HEK293T (cell line): ENCODE measurements around the gene MAD2L2.

Experiments
- CTCF ChIA-PET: fragments of 350-600 bp; formaldehyde crosslinking; extraction: SDS; loops from one replicate; lab custom pipeline; 2021; ENCODE audit warnings: antibody characterized with exemption, inconsistent platforms; lab: Yijun Ruan, JAX
- POLR2A ChIA-PET: fragments of 350-600 bp; formaldehyde crosslinking; extraction: SDS; loops from one replicate; lab custom pipeline; 2020; ENCODE audit warnings: antibody characterized with exemption, inconsistent platforms; lab: Yijun Ruan, JAX
- DNase-seq: peaks from one replicate; pipeline ENCODE4 v3.0.0; 2012; ENCODE audit warnings: mixed read lengths; ENCODE audit errors: extremely low spot score
- ARNT ChIP-seq: fragments of 450-650 bp; IDR thresholded peaks from 2 replicates; pipeline ENCODE4 v1.6.1; 2017; ENCODE audit warnings: mild to moderate bottlenecking
- BHLHE40 ChIP-seq: fragments of 450-650 bp; IDR thresholded peaks from 2 replicates; pipeline ENCODE4 v1.6.1; 2016; ENCODE audit warnings: mild to moderate bottlenecking, moderate library complexity, borderline replicate concordance
- CTBP1 ChIP-seq: fragments of 450-650 bp; IDR thresholded peaks from 2 replicates; pipeline ENCODE4 v1.6.1; 2016; ENCODE audit warnings: borderline replicate concordance
- ELF4 ChIP-seq: fragments of 450-650 bp; IDR thresholded peaks from 2 replicates; pipeline ENCODE4 v1.6.1; 2017; ENCODE audit warnings: antibody characterized with exemption
- FOXA1 ChIP-seq: fragments of 450-650 bp; IDR thresholded peaks from 2 replicates; pipeline ENCODE4 v1.6.1; 2016; ENCODE audit warnings: mild to moderate bottlenecking
- FOXK2 ChIP-seq: fragments of 450-650 bp; IDR thresholded peaks from 2 replicates; pipeline ENCODE4 v1.6.1; 2016; ENCODE audit warnings: mild to moderate bottlenecking
- FOXM1 ChIP-seq: fragments of 450-650 bp; IDR thresholded peaks from 2 replicates; pipeline ENCODE4 v1.6.1; 2017; ENCODE audit warnings: mild to moderate bottlenecking, borderline replicate concordance
- HDGF ChIP-seq: fragments of 450-650 bp; IDR thresholded peaks from 2 replicates; pipeline ENCODE4 v1.6.1; 2017; ENCODE audit warnings: antibody characterized with exemption, borderline replicate concordance
- L3MBTL2 ChIP-seq: fragments of 450-650 bp; conservative IDR thresholded peaks from 2 replicates; pipeline ENCODE4 v1.6.1; 2016; ENCODE audit warnings: mild to moderate bottlenecking
- LEF1 ChIP-seq: fragments of 450-650 bp; IDR thresholded peaks from 2 replicates; pipeline ENCODE4 v1.6.1; 2017; ENCODE audit warnings: mild to moderate bottlenecking, borderline replicate concordance
- NFRKB ChIP-seq: fragments of 450-650 bp; IDR thresholded peaks from 2 replicates; pipeline ENCODE4 v1.6.1; 2016; ENCODE audit warnings: mild to moderate bottlenecking, moderate library complexity
- SP1 ChIP-seq: fragments of 450-650 bp; IDR thresholded peaks from 2 replicates; pipeline ENCODE4 v1.6.1; 2017
- SUZ12 ChIP-seq: fragments of 450-650 bp; IDR thresholded peaks from 2 replicates; pipeline ENCODE4 v1.6.1; 2016; ENCODE audit warnings: mild to moderate bottlenecking
- TARDBP ChIP-seq: fragments of 450-650 bp; IDR thresholded peaks from 2 replicates; pipeline ENCODE4 v1.6.1; 2016
- ZNF384 ChIP-seq: fragments of 450-650 bp; IDR thresholded peaks from 2 replicates; pipeline ENCODE4 v1.6.1; 2016
- TF ChIP-seq, protein P1 (sequence below): fragments of 450-650 bp; IDR thresholded peaks from 2 replicates; pipeline ENCODE4 v1.6.1; 2016

Gene MAD2L2

DNA sequence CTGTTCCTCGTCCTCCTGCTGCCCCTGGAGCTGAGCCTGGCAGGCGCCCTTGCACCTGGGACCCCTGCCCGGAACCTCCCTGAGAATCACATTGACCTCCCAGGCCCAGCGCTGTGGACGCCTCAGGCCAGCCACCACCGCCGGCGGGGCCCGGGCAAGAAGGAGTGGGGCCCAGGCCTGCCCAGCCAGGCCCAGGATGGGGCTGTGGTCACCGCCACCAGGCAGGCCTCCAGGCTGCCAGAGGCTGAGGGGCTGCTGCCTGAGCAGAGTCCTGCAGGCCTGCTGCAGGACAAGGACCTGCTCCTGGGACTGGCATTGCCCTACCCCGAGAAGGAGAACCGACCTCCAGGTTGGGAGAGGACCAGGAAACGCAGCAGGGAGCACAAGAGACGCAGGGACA lies 25.3 kb upstream of the MAD2L2 start:
- ChIA-PET POLR2A (no interaction called here), CTCF (interaction anchor here (1.1 to 2.0 kb wide), 3 partner anchors 11 to 56 kb away, joined by 3 to 5 read pairs (median 3); no protein-coding TSS in a partner anchor)
- no peak for TF ChIP-seq FOXA1
- no peak for TF ChIP-seq NFRKB
- TF ChIP-seq ELF4: no peak
- no peak for TF ChIP-seq SP1
- TF ChIP-seq LEF1: no peak
- no peak for TF ChIP-seq BHLHE40
- no peak for TF ChIP-seq ZNF384
- TF ChIP-seq L3MBTL2: no peak
- TF ChIP-seq ARNT: no peak
- TF ChIP-seq FOXM1: no peak
- TF ChIP-seq, protein P1, sequence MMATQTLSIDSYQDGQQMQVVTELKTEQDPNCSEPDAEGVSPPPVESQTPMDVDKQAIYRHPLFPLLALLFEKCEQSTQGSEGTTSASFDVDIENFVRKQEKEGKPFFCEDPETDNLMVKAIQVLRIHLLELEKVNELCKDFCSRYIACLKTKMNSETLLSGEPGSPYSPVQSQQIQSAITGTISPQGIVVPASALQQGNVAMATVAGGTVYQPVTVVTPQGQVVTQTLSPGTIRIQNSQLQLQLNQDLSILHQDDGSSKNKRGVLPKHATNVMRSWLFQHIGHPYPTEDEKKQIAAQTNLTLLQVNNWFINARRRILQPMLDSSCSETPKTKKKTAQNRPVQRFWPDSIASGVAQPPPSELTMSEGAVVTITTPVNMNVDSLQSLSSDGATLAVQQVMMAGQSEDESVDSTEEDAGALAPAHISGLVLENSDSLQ: no peak
- TF ChIP-seq HDGF: no peak
- TF ChIP-seq TARDBP: no peak
- TF ChIP-seq FOXK2: no peak
- TF ChIP-seq CTBP1: no peak
- no peak for TF ChIP-seq SUZ12
- no peak for DNase-seq

DNA sequence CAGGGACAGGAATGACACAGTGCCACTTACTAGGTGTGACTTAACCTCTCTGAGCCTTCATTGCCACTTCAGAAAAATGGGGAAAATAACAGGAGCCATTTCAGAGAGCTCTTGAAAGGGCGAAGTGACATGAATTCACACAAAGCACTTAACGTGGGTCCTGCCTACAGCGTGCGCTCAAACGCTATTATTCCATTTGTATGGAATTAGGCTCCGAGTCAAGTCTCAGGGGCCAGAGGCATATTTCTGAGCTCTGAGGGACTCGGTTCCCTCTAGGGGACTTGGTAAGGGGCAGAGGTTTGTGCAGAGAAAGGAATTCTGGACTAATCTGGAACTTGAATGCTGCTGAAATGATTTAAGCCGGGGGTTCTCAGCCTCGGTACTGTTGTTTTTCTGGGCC lies 24.6 kb upstream of the MAD2L2 start:
- TF ChIP-seq FOXK2 (no peak), HDGF (no peak), SUZ12 (no peak), L3MBTL2 (no peak), ARNT (no peak), TARDBP (no peak), FOXM1 (no peak), CTBP1 (no peak), FOXA1 (no peak), ZNF384 (no peak), LEF1 (no peak)
- TF ChIP-seq, protein P1: no peak
- DNase-seq: no peak
- POLR2A ChIA-PET: no interaction called here
- CTCF ChIA-PET: interaction anchor here (1.1 to 2.0 kb wide), 2 partner anchors 14 to 56 kb away, joined by 3 to 5 read pairs; no protein-coding TSS in a partner anchor

DNA sequence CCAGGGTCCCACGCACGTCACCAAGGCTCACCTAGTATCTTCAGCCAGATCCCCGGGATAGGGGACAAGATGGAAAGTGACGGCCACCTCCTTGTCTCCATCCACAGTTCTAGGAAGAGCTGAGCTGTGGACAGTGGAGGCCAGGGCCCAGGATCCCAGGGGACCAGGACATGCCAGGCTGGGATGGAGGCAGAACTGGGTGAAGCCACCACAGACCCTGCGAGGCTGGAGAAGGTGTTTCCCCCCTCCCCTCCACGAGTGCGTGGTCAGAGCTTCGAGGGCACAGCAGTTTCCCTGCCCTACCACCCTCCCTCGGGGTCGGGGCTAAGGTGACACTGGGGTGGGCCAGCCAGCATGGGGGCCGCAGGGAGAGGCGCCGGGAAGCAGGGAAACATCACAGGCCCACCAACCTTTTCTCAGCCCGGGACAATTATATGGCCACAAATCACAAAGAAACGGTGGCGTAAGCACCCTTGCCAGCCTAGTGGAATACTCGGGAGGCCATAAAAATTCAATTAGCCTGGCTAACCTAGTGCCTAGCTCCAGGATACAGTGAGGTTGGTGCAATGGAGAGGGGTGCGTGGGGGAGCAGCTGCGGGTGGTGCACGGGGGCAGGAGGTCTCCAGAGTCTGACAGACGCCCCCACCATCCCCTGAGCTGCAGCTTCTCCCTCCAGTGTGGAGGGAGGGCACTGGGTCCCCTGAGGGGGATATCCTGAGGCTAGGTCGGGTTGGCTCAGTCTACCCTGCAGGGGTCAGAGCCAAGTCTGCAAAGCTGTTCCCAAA lies 23.9 kb upstream of the MAD2L2 start:
- CTCF ChIA-PET: interaction anchor here (1.1 to 2.0 kb wide), 2 partner anchors 15 to 55 kb away, joined by 3 to 5 read pairs; no protein-coding TSS in a partner anchor
- POLR2A ChIA-PET: no interaction called here
- no peak for TF ChIP-seq ELF4
- TF ChIP-seq, protein P1: peak; percentile 32; the same call in 1 of the 2 replicates
- DNase-seq: no peak

DNA sequence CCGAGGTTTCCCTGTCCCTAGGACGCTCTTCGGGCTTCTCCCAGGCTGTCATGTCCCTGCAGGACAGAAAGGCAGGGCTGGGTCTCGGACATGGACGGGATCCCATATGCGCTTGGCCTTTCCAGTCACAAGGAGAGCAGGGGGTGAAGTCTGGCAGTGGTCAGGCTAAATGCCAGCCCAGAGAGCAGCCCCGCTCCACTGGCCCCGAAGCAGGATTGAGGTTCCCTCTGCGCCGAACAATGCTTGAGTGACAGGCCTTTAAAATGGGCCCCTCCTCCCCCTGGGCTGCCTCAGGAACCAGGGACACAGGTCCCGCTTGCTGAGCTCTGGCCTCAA lies 23.2 kb upstream of the MAD2L2 start:
- no peak for DNase-seq
- TF ChIP-seq BHLHE40: no peak
- TF ChIP-seq, protein P1: peak; percentile 79
- ChIA-PET CTCF (interaction anchor here (2.0 kb wide), 1 partner anchor 15 kb away, joined by 5 read pairs; no protein-coding TSS in a partner anchor), POLR2A (no interaction called here)

DNA sequence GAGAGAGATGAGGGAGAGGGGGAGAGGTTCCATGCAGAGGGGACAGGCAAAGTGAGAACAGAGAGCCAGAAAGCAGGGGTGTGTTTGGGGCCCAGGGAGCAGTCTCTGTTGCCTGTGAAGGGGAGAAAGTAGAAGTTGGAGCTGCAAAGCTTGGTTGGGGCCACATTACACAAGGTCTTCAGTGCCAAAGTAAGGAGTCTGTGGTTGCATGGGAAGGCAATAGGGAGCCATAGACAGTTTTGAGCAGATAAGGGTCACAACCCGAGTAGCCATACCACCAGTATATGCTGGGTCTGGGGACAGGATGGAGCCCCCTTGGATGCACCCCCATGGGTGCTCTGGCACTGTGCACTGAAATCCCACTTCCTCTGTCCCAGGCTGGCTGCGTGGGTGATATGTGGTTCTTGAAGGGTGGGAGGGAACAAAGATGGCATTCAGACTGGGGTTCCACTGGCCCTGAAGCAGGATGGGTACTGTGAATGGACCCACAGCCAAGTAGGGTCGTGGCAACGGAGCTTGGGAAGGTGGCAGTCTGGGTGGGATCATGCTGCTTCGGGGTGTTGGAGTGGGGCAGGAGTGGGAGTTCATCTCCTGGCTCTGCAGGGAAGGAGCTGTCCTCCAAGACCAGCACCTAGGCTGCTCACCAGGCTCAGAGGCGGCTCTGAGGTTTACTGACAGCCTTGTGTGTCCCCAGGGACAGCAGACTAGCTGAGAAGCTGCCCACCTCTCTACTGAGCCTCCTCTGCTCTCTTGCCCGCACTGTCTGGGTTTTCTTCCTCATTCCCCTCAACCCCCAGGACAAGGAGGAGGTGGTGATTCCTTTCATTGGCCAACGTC lies 22.6 kb upstream of the MAD2L2 start:
- TF ChIP-seq, protein P1: no peak
- TF ChIP-seq ARNT (no peak), NFRKB (no peak), ZNF384 (no peak), TARDBP (no peak), LEF1 (no peak), ELF4 (no peak), SP1 (no peak), FOXM1 (no peak), CTBP1 (no peak), FOXK2 (no peak), L3MBTL2 (no peak)
- ChIA-PET CTCF (interaction anchor here (0.6 kb wide), 1 partner anchor 101 kb away, joined by 3 read pairs; no protein-coding TSS in a partner anchor), POLR2A (no interaction called here)
- no peak for DNase-seq
